NCI-H1436 (cell line): Measurements from ENCODE around the gene ZFHX3.
A peak's percentile ranks its signal among the peaks of the same experiment; 100 is the strongest.

ENCODE experiments used
- DNase-seq: peaks from one replicate; lab custom pipeline; 2025; lab: John Stamatoyannopoulos, UW

Gene ZFHX3

GRCh38 chr16:72928090-72928981, 119.6 kb downstream of the ZFHX3 start:
- DNase-seq = no peak

- DNase-seq = peak; percentile 62
Measured at GRCh38 chr16:72927199-72928089, 120.5 kb downstream of the ZFHX3 start.

DNA sequence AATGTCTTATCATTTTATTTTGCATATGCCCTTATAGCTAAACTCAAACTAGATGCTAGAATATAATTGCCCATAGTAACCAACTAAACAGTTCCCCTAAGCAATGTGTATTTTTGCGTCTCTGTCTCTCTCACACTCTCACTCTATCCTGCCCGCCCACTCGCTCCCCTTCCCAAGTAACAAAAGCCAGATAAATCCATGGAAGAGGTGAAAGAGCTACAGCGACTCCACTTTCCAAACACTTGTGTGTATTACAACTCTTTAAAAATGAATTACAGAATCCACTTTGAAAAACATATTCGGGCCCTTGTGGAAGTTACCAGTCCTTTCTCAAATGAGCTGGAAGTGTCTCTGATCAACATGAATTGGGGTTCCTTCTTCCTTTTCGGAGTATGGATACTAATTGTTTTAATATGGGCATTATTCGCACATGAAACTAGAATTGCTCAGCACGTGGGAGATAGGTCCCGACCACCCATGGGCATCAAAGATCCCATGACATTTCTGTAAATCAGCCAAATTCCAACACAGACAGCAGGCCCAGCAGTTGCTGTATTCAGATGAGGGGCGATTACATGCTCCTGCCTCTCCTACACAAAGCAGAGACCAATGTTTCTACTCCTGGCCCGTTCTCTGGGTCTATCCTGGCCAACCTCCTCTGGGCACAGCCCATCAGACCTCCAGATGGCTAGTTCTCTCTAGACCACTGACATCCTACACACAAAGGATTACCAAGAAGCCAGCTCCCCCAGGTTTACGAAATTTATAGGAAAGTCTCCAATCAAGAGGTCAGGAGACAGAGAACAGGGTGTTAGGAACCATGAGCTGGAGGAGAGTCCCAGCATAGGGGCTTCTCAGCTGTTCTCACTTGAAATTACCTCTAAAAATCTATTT, 121.5 kb downstream of the ZFHX3 start:
- DNase-seq = no peak

DNA sequence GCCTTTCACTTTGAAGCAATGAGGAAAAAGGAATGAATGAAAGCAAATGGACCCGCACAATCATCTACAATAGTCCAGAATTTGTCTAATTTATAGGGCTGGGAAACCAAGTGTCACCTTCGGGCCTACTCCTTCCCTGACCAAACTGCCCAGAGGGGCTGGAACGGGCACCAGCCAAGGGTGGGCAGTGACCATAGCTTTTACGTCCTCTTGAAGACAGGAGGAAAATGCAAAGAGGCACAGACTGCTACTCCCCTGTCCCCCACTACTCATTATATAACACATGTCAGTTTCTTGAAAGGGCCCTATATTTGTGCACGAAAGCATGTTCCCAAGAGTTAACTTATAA, 122.3 kb downstream of the ZFHX3 start:
- no peak for DNase-seq

- no peak for DNase-seq
Measured at GRCh38 chr16:72924927-72925630, 122.8 kb downstream of the ZFHX3 start.

- no peak for DNase-seq
Measured at GRCh38 chr16:72924537-72924926, 123.4 kb downstream of the ZFHX3 start.

GRCh38 chr16:72923757-72924156, 124.2 kb downstream of the ZFHX3 start:
- peak; percentile 27 for DNase-seq

DNA sequence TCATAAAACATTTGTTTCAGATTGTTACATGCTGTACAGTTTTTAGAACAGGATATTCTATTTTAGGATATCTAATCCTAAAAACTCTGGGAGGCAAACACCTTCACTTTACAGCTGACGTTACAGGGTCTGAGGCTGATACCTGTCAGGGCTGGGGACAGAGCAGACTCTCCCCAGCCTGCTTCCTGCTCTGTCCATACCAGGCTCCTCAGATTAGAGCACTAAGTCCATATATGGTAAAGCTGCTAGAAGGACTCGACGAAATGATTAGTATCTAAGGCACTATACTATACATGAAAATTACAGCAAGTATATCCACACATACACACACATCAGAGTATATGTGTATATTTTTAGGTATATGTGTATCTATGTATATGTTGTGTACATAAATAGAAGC, 125.2 kb downstream of the ZFHX3 start:
- DNase-seq = no peak

GRCh38 chr16:72921620-72922019, 126.3 kb downstream of the ZFHX3 start:
- DNase-seq = no peak

GRCh38 chr16:72921106-72921505, 126.8 kb downstream of the ZFHX3 start:
- no peak for DNase-seq

- no peak for DNase-seq
Measured at GRCh38 chr16:72917051-72917450, 130.9 kb downstream of the ZFHX3 start.

GRCh38 chr16:72915331-72915730, 132.6 kb downstream of the ZFHX3 start:
- no peak for DNase-seq

DNA sequence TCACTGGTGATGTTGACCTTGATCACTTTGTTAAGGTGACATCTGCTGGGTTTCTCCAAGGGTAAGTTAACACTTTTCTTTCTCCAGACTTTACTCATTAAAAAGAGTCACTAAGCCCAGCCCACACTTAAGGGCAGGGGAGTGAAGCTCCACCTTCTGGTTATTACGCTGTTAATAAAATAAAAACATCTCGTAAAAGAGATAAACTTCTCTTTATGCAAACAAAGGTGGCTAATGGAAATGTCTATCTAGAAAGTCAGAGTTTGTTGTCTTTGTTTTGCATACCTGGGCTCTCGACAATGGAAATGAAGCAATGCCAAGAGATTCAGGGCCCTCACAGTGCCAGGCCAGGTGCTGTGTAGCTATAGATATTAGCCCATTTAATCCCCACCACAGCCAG, 134.4 kb downstream of the ZFHX3 start:
- DNase-seq = no peak

- no peak for DNase-seq
Measured at GRCh38 chr16:72911971-72912370, 136.0 kb downstream of the ZFHX3 start.

DNA sequence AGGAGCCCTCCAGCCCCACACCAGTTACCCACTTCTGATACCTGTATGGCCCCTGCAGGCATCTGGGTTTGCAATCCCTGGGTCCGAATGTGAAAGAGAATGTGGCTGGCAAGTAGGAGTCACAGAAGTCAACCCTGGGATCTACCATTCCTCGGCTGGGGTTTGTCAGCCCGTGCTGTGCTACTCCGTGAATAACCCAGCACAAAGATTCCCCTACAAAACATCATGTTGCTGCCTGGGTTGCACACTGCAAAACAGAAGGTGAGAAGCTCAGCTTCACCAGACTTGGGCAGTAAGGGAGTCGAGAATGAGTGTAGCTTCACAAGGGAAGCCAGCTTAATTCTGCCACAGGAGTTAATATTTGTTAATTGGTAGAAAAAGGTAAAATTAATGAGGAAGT, 137.1 kb downstream of the ZFHX3 start:
- no peak for DNase-seq

DNA sequence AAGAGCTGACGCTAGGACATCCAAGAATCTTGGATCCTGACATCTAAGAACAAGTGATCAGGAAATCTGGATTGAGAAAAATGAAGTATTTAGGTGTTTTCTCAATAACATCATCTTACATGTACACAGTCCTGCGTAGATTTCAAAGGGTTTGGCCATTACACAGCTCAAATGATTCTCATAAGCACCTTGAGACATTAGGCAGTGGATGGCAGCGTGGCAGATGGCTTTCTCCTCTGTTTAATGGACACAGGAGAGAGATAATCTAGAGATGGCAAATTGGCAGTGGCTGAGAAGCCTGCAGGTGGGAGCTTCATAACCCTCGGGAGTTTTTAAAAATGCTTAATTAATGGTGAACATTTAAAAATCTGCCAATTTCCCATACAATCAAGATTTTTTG, 137.5 kb downstream of the ZFHX3 start:
- no peak for DNase-seq

DNA sequence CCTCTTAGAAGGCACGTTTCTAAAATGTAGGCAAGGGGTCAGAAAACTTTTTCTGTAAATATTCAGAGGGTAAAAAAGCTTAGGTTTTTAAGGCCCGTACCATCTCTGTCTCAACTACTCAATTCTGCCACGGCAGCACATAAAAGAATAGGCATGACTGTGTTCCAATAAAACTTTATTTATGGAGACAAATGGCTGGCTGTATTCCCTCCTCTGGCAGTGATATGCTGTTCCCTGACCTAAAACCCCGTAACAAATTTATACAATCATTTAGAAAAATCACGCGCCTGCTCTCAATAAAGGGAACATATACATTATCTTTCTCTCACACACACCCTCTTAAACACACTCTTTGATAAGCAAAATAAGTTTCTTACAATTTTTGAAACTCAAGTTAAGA, 138.7 kb downstream of the ZFHX3 start:
- DNase-seq = no peak

GRCh38 chr16:72908362-72909167, 139.4 kb downstream of the ZFHX3 start:
- DNase-seq = no peak

GRCh38 chr16:72905581-72905980, 142.3 kb downstream of the ZFHX3 start:
- DNase-seq = no peak

- DNase-seq = no peak
Measured at GRCh38 chr16:72903176-72903575, 144.8 kb downstream of the ZFHX3 start.

- no peak for DNase-seq
Measured at GRCh38 chr16:72902206-72902605, 145.7 kb downstream of the ZFHX3 start.
